Prostate gland (tissue), 2 donors: Measurements from ENCODE around the gene DENND1B.

Experiments used
- POLR2A ChIP-seq: fragments of 450-650 bp; IDR thresholded peaks from one replicate; pipeline ENCODE4 v1.6.1; 2016; ENCODE audit warnings: antibody characterized with exemption, mild to moderate bottlenecking
- POLR2AphosphoS5 ChIP-seq: sonication (generic); formaldehyde crosslinking; IDR thresholded peaks from one replicate; pipeline ENCODE4 v1.6.1; 2017; ENCODE audit warnings: antibody characterized with exemption
- TF ChIP-seq, protein P1 (sequence below), 4 experiments: fragments of 200-600 bp in 2 of 4; fragments of 450-650 bp in 2 of 4; sonication (generic) in 2 of 4; IDR thresholded peaks; 1 replicate in 3 of 4; 2 replicates in 1 of 4; pipeline ENCODE4 v1.5.1; 2016 to 2019; ENCODE audit warnings: antibody characterized with exemption in 4 of 4, mild to moderate bottlenecking in 2 of 4, moderate library complexity in 2 of 4

DNA sequence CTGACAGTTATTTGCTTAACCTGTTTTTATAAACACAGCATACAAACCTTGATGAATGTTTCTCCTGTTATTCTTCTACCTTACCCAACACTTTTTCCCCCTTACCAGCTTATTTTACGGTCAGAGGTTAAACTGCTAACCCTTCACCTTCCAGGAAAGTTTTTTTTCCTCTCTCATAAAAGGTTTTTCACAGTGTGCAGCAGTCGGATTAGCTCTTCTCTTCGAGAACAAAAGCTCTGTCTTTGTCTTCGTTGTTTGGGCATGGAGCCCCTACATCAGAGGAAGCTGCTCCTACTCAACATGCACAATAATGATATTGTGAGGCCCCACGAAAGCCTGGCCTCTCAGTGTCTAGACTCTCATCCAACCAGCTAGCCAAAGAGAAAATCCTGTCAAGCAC is 42.0 kb downstream of the DENND1B start:
- TF ChIP-seq, protein P1, sequence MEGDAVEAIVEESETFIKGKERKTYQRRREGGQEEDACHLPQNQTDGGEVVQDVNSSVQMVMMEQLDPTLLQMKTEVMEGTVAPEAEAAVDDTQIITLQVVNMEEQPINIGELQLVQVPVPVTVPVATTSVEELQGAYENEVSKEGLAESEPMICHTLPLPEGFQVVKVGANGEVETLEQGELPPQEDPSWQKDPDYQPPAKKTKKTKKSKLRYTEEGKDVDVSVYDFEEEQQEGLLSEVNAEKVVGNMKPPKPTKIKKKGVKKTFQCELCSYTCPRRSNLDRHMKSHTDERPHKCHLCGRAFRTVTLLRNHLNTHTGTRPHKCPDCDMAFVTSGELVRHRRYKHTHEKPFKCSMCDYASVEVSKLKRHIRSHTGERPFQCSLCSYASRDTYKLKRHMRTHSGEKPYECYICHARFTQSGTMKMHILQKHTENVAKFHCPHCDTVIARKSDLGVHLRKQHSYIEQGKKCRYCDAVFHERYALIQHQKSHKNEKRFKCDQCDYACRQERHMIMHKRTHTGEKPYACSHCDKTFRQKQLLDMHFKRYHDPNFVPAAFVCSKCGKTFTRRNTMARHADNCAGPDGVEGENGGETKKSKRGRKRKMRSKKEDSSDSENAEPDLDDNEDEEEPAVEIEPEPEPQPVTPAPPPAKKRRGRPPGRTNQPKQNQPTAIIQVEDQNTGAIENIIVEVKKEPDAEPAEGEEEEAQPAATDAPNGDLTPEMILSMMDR (IDR thresholded peaks at IDR 0.05), result no peak
- no peak for TF ChIP-seq POLR2A
- no peak for TF ChIP-seq POLR2AphosphoS5
